Liver (tissue), 9 donors: ENCODE results near the gene ENTHD1. TPM values are rescaled to one million over a fixed set of nuclear protein-coding genes. Genes with fewer than 3 reads are reported as not detected.

Experiments
- DNase-seq: peaks from one replicate; pipeline ENCODE4 v3.0.0-alpha.2; 2017; ENCODE audit warnings: low spot score
- H3K27ac ChIP-seq, 2 donors: one replicate each; pipeline ENCODE4 v1.7.0; 2013; ENCODE audit warnings: inconsistent platforms in 2 of 2, low read length in 2 of 2, control low read depth in 1 of 2, low read depth in 1 of 2, mild to moderate bottlenecking in 1 of 2
- H3K27me3 ChIP-seq, 4 donors: one replicate each; pipeline versions ENCODE4 v1.6.1 to v1.7.0; 2013; ENCODE audit warnings: low read length in 3 of 4, inconsistent platforms in 1 of 4, mild to moderate bottlenecking in 1 of 4, moderate library complexity in 1 of 4; ENCODE audit not compliant: control insufficient read depth in 4 of 4, insufficient read depth in 4 of 4
- H3K36me3 ChIP-seq, 4 donors: one replicate each; pipeline versions ENCODE4 v1.6.1 to v1.7.0; 2013; ENCODE audit warnings: low read length in 3 of 4, mild to moderate bottlenecking in 3 of 4, low read depth in 1 of 4, moderate library complexity in 1 of 4; ENCODE audit not compliant: control insufficient read depth in 4 of 4, insufficient read depth in 3 of 4
- H3K4me1 ChIP-seq, 4 donors: one replicate each; pipeline versions ENCODE4 v1.6.1 to v1.7.0; 2013; ENCODE audit warnings: low read length in 3 of 4, mild to moderate bottlenecking in 3 of 4, moderate library complexity in 1 of 4; ENCODE audit not compliant: control insufficient read depth in 4 of 4, insufficient read depth in 4 of 4
- H3K4me3 ChIP-seq, 3 donors: one replicate each; pipeline versions ENCODE4 v1.6.1 to v1.7.0; 2013; ENCODE audit warnings: low read length in 3 of 3, control low read depth in 1 of 3, low read depth in 1 of 3, mild to moderate bottlenecking in 1 of 3
- H3K9ac ChIP-seq, 2 donors: one replicate each; pipeline ENCODE4 v1.7.0; 2013; ENCODE audit warnings: low read length in 2 of 2, mild to moderate bottlenecking in 2 of 2, moderate library complexity in 2 of 2, control low read depth in 1 of 2, low read depth in 1 of 2
- H3K9me3 ChIP-seq, 4 donors: one replicate each; pipeline versions ENCODE4 v1.6.1 to v1.7.0; 2013; ENCODE audit warnings: low read length in 3 of 4; ENCODE audit not compliant: control insufficient read depth in 4 of 4
- EGR1 ChIP-seq, 2 donors: IDR thresholded peaks; 2 replicates each; pipeline ENCODE4 v1.6.1; 2016 to 2018; ENCODE audit warnings: antibody characterized with exemption in 2 of 2, low read depth in 2 of 2
- FOXA1 ChIP-seq: IDR thresholded peaks from 2 replicates; pipeline ENCODE4 v1.6.1; 2016; ENCODE audit warnings: antibody characterized with exemption
- FOXA2 ChIP-seq: IDR thresholded peaks from 2 replicates; pipeline ENCODE4 v1.6.1; 2016; ENCODE audit warnings: antibody characterized with exemption
- GABPA ChIP-seq, 2 donors: IDR thresholded peaks in 1 of 2; conservative IDR thresholded peaks in 1 of 2; 2 replicates each; pipeline ENCODE4 v1.6.1; 2016; ENCODE audit warnings: antibody characterized with exemption in 2 of 2, mild to moderate bottlenecking in 1 of 2, moderate library complexity in 1 of 2
- HNF4A ChIP-seq, 2 donors: conservative IDR thresholded peaks; 2 replicates each; pipeline ENCODE4 v1.6.1; 2016; ENCODE audit warnings: antibody characterized with exemption in 2 of 2, mild to moderate bottlenecking in 2 of 2
- HNF4G ChIP-seq: IDR thresholded peaks from 2 replicates; pipeline ENCODE4 v1.6.1; 2016; ENCODE audit warnings: antibody characterized with exemption
- JUND ChIP-seq, 2 donors: IDR thresholded peaks; 2 replicates each; pipeline ENCODE4 v1.6.1; 2016; ENCODE audit warnings: antibody characterized with exemption in 2 of 2
- NR2F2 ChIP-seq: IDR thresholded peaks from 2 replicates; pipeline ENCODE4 v1.6.1; 2016; ENCODE audit warnings: antibody characterized with exemption
- RAD21 ChIP-seq, 2 donors: IDR thresholded peaks; 2 replicates each; pipeline ENCODE4 v1.6.1; 2016; ENCODE audit warnings: antibody characterized with exemption in 2 of 2, mild to moderate bottlenecking in 2 of 2
- RXRA ChIP-seq, 2 donors: IDR thresholded peaks; 2 replicates each; pipeline ENCODE4 v1.6.1; 2017 to 2018; ENCODE audit warnings: antibody characterized with exemption in 2 of 2, mild to moderate bottlenecking in 1 of 2
- SP1 ChIP-seq: IDR thresholded peaks from 2 replicates; pipeline ENCODE4 v1.6.1; 2018; ENCODE audit warnings: antibody characterized with exemption, mild to moderate bottlenecking
- TAF1 ChIP-seq: conservative IDR thresholded peaks from 2 replicates; pipeline ENCODE4 v1.6.1; 2016; ENCODE audit warnings: antibody characterized with exemption, mild to moderate bottlenecking
- YY1 ChIP-seq: IDR thresholded peaks from 2 replicates; pipeline ENCODE4 v1.6.1; 2016; ENCODE audit warnings: antibody characterized with exemption, mild to moderate bottlenecking
- WGBS: extraction: QIAGEN DNeasy Blood & Tissue Kit; methylation state at CpG from one replicate; pipeline ENCODE4 v1.1.7; 2013; 5-methylcytosine and 5-hydroxymethylcytosine counted together
- polyA plus RNA-seq, 2 donors: library from polyadenylated mRNA; stranded (reverse) in 1 of 2; unstranded in 1 of 2; fragments of 200-250 nt in 1 of 2; fragments of >200 nt in 1 of 2; fragmentation: Nextera tagmentation in 1 of 2; extraction: Ambion mirVana in 1 of 2; gene quantifications; one replicate each; pipeline versions ENCODE4 v1.2.1 to v1.2.3, GENCODE V29; 2013 to 2015
- total RNA-seq, 2 donors: library from RNA; depleted of rRNA; stranded (reverse); fragments of >200 nt; gene quantifications; one replicate each; pipeline ENCODE4 v1.2.3, GENCODE V29; 2014
- TF ChIP-seq, protein P1 (sequence below): IDR thresholded peaks from 2 replicates; pipeline ENCODE4 v1.6.1; 2016; ENCODE audit warnings: antibody characterized with exemption, mild to moderate bottlenecking
- TF ChIP-seq, protein P2 (sequence below): IDR thresholded peaks from 2 replicates; pipeline ENCODE4 v1.6.1; 2016; ENCODE audit warnings: antibody characterized with exemption
- TF ChIP-seq, protein P3 (sequence below): fragments of 150-350 bp; IDR thresholded peaks from 2 replicates; pipeline ENCODE4 v1.5.1; 2017; ENCODE audit warnings: improper control_type of control experiment, low read depth, low read length; ENCODE audit not compliant: missing input control
- TF ChIP-seq, protein P4 (sequence below): IDR thresholded peaks from 2 replicates; pipeline ENCODE4 v1.6.1; 2016; ENCODE audit warnings: antibody characterized with exemption
- TF ChIP-seq, protein P5 (sequence below): IDR thresholded peaks from 2 replicates; pipeline ENCODE4 v1.6.1; 2016; ENCODE audit warnings: antibody characterized with exemption
- donor health status: healthy.
- donor health status: healthy.
- donor health status: healthy.
- donor health status: healthy.
- donor health status: healthy.

Gene ENTHD1
- total and polyA plus RNA-seq, 4 donors = not detected

DNA sequence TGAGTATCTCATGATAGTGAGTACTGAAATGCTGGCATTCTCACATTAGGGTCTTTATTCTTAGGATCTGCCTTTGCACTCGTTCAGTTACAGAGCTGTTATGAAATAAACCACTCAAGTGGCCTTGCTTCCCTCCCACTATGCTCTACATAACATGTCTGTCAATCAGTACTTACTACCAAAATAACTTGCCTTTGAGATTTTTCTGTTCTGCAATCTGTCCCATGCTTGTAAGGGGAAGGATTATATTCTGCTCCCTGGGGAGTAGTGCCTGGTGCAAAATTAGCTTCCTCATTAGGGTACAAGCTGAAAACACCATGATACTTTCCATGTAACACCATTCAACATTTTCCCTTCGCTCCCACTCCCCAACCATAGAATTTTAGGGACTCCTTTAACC lies 5.4 kb upstream of the ENTHD1 start:
- no peaks in the 10 kb centered on the region for H3K4me1 ChIP-seq
- no peak overlapping the region for H3K4me3 ChIP-seq
- no peak for DNase-seq
- no peaks in the 10 kb centered on the region for H3K27me3 ChIP-seq
- H3K36me3 ChIP-seq = no peaks in the 10 kb centered on the region
- H3K27ac ChIP-seq = no peak overlapping the region
- H3K9me3 ChIP-seq = no peaks in the 10 kb centered on the region
- H3K9ac ChIP-seq = no peak overlapping the region
- WGBS = 71% methylated on average over 2 of the region's 2 CpGs
- TF ChIP-seq RAD21 (IDR thresholded peaks at IDR 0.05) = no peak
- no peak for TF ChIP-seq RXRA (IDR thresholded peaks at IDR 0.05)
- no peak for TF ChIP-seq GABPA (IDR thresholded peaks at IDR 0.05 in 1 of 2, conservative IDR thresholded peaks at IDR 0.05 in 1 of 2)
- TF ChIP-seq HNF4A (conservative IDR thresholded peaks at IDR 0.05) = no peak
- no peak for TF ChIP-seq EGR1 (IDR thresholded peaks at IDR 0.05; ENCODE audit: low read depth in 2 of 2)
- TF ChIP-seq HNF4G = no peak
- TF ChIP-seq TAF1 = no peak
- TF ChIP-seq FOXA2 = no peak
- TF ChIP-seq, protein P1, sequence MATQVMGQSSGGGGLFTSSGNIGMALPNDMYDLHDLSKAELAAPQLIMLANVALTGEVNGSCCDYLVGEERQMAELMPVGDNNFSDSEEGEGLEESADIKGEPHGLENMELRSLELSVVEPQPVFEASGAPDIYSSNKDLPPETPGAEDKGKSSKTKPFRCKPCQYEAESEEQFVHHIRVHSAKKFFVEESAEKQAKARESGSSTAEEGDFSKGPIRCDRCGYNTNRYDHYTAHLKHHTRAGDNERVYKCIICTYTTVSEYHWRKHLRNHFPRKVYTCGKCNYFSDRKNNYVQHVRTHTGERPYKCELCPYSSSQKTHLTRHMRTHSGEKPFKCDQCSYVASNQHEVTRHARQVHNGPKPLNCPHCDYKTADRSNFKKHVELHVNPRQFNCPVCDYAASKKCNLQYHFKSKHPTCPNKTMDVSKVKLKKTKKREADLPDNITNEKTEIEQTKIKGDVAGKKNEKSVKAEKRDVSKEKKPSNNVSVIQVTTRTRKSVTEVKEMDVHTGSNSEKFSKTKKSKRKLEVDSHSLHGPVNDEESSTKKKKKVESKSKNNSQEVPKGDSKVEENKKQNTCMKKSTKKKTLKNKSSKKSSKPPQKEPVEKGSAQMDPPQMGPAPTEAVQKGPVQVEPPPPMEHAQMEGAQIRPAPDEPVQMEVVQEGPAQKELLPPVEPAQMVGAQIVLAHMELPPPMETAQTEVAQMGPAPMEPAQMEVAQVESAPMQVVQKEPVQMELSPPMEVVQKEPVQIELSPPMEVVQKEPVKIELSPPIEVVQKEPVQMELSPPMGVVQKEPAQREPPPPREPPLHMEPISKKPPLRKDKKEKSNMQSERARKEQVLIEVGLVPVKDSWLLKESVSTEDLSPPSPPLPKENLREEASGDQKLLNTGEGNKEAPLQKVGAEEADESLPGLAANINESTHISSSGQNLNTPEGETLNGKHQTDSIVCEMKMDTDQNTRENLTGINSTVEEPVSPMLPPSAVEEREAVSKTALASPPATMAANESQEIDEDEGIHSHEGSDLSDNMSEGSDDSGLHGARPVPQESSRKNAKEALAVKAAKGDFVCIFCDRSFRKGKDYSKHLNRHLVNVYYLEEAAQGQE = no peak
- TF ChIP-seq SP1 = no peak
- TF ChIP-seq NR2F2 = no peak
- TF ChIP-seq, protein P2, sequence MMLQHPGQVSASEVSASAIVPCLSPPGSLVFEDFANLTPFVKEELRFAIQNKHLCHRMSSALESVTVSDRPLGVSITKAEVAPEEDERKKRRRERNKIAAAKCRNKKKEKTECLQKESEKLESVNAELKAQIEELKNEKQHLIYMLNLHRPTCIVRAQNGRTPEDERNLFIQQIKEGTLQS = no peak
- TF ChIP-seq, protein P3, sequence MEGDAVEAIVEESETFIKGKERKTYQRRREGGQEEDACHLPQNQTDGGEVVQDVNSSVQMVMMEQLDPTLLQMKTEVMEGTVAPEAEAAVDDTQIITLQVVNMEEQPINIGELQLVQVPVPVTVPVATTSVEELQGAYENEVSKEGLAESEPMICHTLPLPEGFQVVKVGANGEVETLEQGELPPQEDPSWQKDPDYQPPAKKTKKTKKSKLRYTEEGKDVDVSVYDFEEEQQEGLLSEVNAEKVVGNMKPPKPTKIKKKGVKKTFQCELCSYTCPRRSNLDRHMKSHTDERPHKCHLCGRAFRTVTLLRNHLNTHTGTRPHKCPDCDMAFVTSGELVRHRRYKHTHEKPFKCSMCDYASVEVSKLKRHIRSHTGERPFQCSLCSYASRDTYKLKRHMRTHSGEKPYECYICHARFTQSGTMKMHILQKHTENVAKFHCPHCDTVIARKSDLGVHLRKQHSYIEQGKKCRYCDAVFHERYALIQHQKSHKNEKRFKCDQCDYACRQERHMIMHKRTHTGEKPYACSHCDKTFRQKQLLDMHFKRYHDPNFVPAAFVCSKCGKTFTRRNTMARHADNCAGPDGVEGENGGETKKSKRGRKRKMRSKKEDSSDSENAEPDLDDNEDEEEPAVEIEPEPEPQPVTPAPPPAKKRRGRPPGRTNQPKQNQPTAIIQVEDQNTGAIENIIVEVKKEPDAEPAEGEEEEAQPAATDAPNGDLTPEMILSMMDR = no peak
- no peak for TF ChIP-seq YY1
- TF ChIP-seq FOXA1 = no peak
- TF ChIP-seq, protein P4, sequence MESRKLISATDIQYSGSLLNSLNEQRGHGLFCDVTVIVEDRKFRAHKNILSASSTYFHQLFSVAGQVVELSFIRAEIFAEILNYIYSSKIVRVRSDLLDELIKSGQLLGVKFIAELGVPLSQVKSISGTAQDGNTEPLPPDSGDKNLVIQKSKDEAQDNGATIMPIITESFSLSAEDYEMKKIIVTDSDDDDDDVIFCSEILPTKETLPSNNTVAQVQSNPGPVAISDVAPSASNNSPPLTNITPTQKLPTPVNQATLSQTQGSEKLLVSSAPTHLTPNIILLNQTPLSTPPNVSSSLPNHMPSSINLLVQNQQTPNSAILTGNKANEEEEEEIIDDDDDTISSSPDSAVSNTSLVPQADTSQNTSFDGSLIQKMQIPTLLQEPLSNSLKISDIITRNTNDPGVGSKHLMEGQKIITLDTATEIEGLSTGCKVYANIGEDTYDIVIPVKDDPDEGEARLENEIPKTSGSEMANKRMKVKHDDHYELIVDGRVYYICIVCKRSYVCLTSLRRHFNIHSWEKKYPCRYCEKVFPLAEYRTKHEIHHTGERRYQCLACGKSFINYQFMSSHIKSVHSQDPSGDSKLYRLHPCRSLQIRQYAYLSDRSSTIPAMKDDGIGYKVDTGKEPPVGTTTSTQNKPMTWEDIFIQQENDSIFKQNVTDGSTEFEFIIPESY = no peak
- no peak for TF ChIP-seq JUND (IDR thresholded peaks at IDR 0.05)
- TF ChIP-seq, protein P5, sequence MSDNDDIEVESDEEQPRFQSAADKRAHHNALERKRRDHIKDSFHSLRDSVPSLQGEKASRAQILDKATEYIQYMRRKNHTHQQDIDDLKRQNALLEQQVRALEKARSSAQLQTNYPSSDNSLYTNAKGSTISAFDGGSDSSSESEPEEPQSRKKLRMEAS = no peak
